Lung (tissue), 12 donors: ENCODE results near the gene CBX7. TPM values are rescaled to one million over a fixed set of nuclear protein-coding genes. Genes with fewer than 3 reads are reported as not detected.
"Not testable (repeated sequence)": the region's sequence is repeated elsewhere in the genome, so short reads cannot be mapped to it uniquely, and the experiment has no call there.

Experiments used
- ATAC-seq: fragments of 200-7000 bp; cut with Tn5 transposase; one replicate; pipeline ENCODE4 v1.9.1; 2020; ENCODE audit warnings: moderate number of reproducible peaks; ENCODE audit not compliant: insufficient read depth, low FRiP score
- DNase-seq, 3 donors: peaks; one replicate each; pipeline ENCODE4 v3.0.0-alpha.2; 2013 to 2017
- H3K27ac ChIP-seq, 2 donors: one replicate each; pipeline ENCODE4 v1.5.1; 2013; ENCODE audit warnings: mild to moderate bottlenecking in 2 of 2, moderate library complexity in 2 of 2, control low read depth in 1 of 2, inconsistent platforms in 1 of 2, low read depth in 1 of 2, low read length in 1 of 2
- H3K27me3 ChIP-seq, 3 donors: one replicate each; pipeline ENCODE4 v1.5.1; 2013; ENCODE audit warnings: low read length in 2 of 3; ENCODE audit not compliant: control insufficient read depth in 3 of 3, insufficient read depth in 3 of 3
- H3K36me3 ChIP-seq, 4 donors: one replicate each; pipeline ENCODE4 v1.5.1; 2013; ENCODE audit warnings: low read length in 4 of 4, mild to moderate bottlenecking in 1 of 4, moderate library complexity in 1 of 4; ENCODE audit not compliant: control insufficient read depth in 4 of 4, insufficient read depth in 4 of 4
- H3K4me1 ChIP-seq, 5 donors: one replicate each; pipeline ENCODE4 v1.5.1; 2013; ENCODE audit warnings: low read length in 5 of 5, mild to moderate bottlenecking in 2 of 5, moderate library complexity in 1 of 5; ENCODE audit not compliant: control insufficient read depth in 5 of 5, insufficient read depth in 5 of 5
- H3K4me3 ChIP-seq: one replicate; pipeline ENCODE4 v1.5.1; 2013; ENCODE audit warnings: mild to moderate bottlenecking, control low read depth, moderate library complexity
- H3K9ac ChIP-seq, 2 donors: one replicate each; pipeline ENCODE4 v1.5.1; 2013; ENCODE audit warnings: low read length in 2 of 2, control low read depth in 1 of 2; ENCODE audit not compliant: insufficient read depth in 1 of 2
- H3K9me3 ChIP-seq, 4 donors: one replicate each; pipeline ENCODE4 v1.5.1; 2013; ENCODE audit warnings: low read length in 3 of 4, mild to moderate bottlenecking in 1 of 4, moderate library complexity in 1 of 4; ENCODE audit not compliant: control insufficient read depth in 4 of 4, insufficient read depth in 3 of 4
- WGBS, 2 donors: extraction: QIAGEN DNeasy Blood & Tissue Kit; methylation state at CpG; one replicate each; pipeline ENCODE4 v1.1.7; 2013; 5-methylcytosine and 5-hydroxymethylcytosine counted together
- polyA plus RNA-seq, 2 donors: library from polyadenylated mRNA; stranded (reverse); fragments of 200-250 nt; gene quantifications; one replicate each; pipeline ENCODE4 v1.2.1, GENCODE V29; 2013
- total RNA-seq, 2 donors: library from RNA; depleted of rRNA in 1 of 2; stranded (reverse); fragments of >200 nt in 1 of 2; gene quantifications; one replicate each; pipeline ENCODE4 v1.2.1, GENCODE V29; 2014 to 2021
- TF ChIP-seq, protein P1 (sequence below): IDR thresholded peaks from 2 replicates; pipeline ENCODE4 v1.5.1; 2012; ENCODE audit warnings: mild to moderate bottlenecking; ENCODE audit errors: control extremely low read depth, extremely low read depth
- donor health status: control.
- donor health status: control.
- donor health status: Bipolar disorder and iron deficiency.
- donor health status: healthy.
- donor health status: DM: yes; HTN: yes; CAD: no.

The CBX7 gene
- total and polyA plus RNA-seq, 4 donors = 18.1 to 27.8 (median 20.9) TPM

GRCh38 chr22:39174498-39175352, 22.2 kb upstream of the CBX7 start:
- Histone ChIP-seq H3K27ac (peak overlapping the region; percentile 25 to 89), H3K9ac (peak overlapping the region in 1 of 2 donors; percentile 17), H3K36me3 (no peaks in the 10 kb centered on the region), H3K27me3 (no peaks in the 10 kb centered on the region), H3K4me3 (no peak overlapping the region), H3K9me3 (no peaks in the 10 kb centered on the region), H3K4me1 (peaks cover 13 to 57% (median 28%) of the 10 kb centered on the region in 5 donors)
- WGBS, 2 donors = 19 to 24% methylated on average over 22 of the region's 22 CpGs
- TF ChIP-seq, protein P1, sequence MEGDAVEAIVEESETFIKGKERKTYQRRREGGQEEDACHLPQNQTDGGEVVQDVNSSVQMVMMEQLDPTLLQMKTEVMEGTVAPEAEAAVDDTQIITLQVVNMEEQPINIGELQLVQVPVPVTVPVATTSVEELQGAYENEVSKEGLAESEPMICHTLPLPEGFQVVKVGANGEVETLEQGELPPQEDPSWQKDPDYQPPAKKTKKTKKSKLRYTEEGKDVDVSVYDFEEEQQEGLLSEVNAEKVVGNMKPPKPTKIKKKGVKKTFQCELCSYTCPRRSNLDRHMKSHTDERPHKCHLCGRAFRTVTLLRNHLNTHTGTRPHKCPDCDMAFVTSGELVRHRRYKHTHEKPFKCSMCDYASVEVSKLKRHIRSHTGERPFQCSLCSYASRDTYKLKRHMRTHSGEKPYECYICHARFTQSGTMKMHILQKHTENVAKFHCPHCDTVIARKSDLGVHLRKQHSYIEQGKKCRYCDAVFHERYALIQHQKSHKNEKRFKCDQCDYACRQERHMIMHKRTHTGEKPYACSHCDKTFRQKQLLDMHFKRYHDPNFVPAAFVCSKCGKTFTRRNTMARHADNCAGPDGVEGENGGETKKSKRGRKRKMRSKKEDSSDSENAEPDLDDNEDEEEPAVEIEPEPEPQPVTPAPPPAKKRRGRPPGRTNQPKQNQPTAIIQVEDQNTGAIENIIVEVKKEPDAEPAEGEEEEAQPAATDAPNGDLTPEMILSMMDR = no peak
- ATAC-seq (peak; percentile 17), DNase-seq (peak; percentile 91 to 94 (median 92))

- H3K9ac ChIP-seq = peak overlapping the region in 1 of 2 donors; percentile 17
- WGBS, 2 donors = 49 to 56% methylated on average over 11 of the region's 11 CpGs
- H3K27ac ChIP-seq = peak overlapping the region; percentile 50 to 89
- no peaks in the 10 kb centered on the region for H3K27me3 ChIP-seq
- TF ChIP-seq, protein P1 = no peak
- no peak for ATAC-seq
- DNase-seq = no peak
- H3K36me3 ChIP-seq = no peaks in the 10 kb centered on the region
- no peak overlapping the region for H3K4me3 ChIP-seq
- H3K4me1 ChIP-seq = peaks cover 13 to 54% (median 28%) of the 10 kb centered on the region in 5 donors
- H3K9me3 ChIP-seq = no peaks in the 10 kb centered on the region
Observed at GRCh38 chr22:39173787-39174497, 21.5 kb upstream of the CBX7 start.

DNA sequence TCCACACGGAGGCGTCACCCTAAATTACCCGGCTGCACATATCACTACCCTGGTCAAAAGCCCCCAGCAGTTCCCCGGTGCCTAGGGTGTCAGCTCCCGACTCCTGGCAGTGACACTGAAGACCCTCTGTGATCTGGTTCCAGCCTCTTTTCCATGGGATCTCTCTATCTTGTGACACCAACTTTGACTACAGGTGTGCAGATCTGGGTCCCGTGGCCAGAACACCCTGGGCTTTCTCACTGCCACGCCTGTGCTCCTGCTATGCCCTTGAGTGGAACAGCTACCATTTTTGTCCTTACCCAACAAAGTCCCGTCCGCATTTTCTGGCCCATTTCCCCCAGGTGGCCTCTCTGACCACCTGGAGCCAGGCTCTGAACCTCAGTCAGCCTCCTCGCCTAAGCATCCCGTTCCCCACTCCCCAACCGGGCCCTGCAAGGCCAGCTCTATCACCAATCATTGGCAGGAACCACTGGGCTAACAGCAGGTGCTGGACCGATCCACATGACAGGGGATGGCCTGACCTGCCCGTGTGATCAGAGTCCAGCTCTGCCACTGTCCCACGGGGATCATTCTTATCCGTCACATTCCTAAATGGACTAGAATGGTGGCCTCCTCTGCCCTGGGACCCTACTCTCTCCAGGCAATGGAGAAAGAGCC, 20.7 kb upstream of the CBX7 start:
- TF ChIP-seq, protein P1 = no peak
- H3K4me3 ChIP-seq = no peak overlapping the region
- H3K27ac ChIP-seq = peak overlapping the region; percentile 50 to 89
- peaks cover 13 to 51% (median 28%) of the 10 kb centered on the region in 5 donors for H3K4me1 ChIP-seq
- no peak overlapping the region for H3K9ac ChIP-seq
- DNase-seq (no peak), ATAC-seq (no peak)
- WGBS, 2 donors = 84 to 93% methylated on average over 16 of the region's 16 CpGs
- no peaks in the 10 kb centered on the region for H3K27me3 ChIP-seq
- H3K36me3 ChIP-seq = no peaks in the 10 kb centered on the region
- no peaks in the 10 kb centered on the region for H3K9me3 ChIP-seq

- H3K27ac ChIP-seq = peak overlapping the region in 1 of 2 donors; percentile 7
- WGBS, 2 donors = 86 to 93% methylated on average over 10 to 11 of the region's 11 CpGs
- H3K9me3 ChIP-seq, H3K4me3 ChIP-seq, ATAC-seq, H3K9ac ChIP-seq, H3K27me3 ChIP-seq, H3K36me3 ChIP-seq, DNase-seq: not testable (repeated sequence)
- H3K4me1 ChIP-seq = peaks cover 13 to 46% (median 28%) of the 10 kb centered on the region in 5 donors
Observed at GRCh38 chr22:39172265-39173049, 20.0 kb upstream of the CBX7 start.
